AG20443 (cell line): ENCODE results near the gene PTPRA.
A peak's percentile ranks its signal among the peaks of the same experiment; 100 is the strongest.

ENCODE experiments used
- DNase-seq: peaks from one replicate; pipeline ENCODE4 v3.0.0; 2012; ENCODE audit warnings: low spot score, mixed read lengths

Gene PTPRA

DNA sequence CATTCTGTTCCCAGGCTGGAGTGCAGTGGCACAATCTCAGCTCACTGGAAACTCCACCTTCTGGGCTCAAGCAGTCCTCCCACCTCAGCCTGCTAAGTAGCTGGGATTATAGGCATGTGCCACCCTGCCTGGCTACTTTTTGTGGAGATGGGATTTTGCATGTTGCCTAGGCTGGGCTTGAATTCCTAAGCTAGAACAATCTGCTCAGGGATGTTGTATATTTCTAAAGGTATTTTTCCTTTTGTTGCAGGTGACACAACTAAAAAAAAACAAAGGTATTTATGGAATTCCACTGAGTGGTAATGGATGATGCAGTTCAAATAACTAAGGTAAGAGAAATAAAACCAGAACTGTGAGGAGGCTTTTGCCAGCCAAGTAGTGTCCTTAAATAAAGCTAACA, 49.7 kb downstream of the PTPRA start:
- no peak for DNase-seq

- DNase-seq = no peak
These were observed 57.3 kb downstream of the PTPRA start for GRCh38 chr20:2930538-2930937.

DNA sequence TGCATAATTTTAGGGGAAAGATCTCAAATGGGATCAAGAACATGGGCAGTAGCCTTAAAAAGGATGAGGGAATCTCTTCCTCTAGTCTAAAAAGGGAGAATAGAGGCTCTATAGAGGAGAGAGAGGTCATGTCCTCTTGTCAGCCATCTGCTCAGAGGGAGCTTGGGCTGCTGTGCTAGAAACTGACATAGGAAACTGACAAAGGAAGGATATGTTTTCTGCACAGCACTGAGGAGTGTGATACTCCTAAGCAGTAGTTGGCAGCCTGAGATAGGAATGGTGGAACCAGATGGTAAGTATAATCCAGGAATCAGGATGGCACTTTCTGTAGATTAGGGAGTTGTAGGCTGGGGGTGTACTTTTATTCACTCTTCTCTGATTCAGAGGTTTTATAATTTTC, 59.2 kb downstream of the PTPRA start:
- no peak for DNase-seq

GRCh38 chr20:2937902-2938301, 64.6 kb downstream of the PTPRA start:
- no peak for DNase-seq

DNA sequence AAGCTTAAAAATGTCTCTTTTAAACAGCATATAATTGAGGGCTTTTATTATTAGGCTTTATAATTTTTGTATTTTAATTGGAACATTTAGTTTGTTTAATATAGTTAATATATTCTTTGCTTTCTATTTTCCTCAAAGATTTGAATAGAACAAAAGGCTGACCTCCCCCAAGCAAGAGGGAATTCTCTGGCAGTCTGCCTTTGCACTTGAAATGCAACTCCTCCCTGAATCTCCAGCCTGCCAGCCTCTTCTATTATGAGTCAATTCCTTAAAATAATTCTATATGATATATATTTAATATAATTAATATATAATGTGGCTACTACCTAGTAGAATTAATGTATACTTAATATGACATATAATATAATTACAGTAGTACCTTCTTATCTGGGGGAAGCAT, 69.2 kb downstream of the PTPRA start:
- DNase-seq = no peak

- DNase-seq = no peak
These were observed 74.0 kb downstream of the PTPRA start for GRCh38 chr20:2946988-2947961.

- DNase-seq = no peak
These were observed 75.7 kb downstream of the PTPRA start for GRCh38 chr20:2948968-2949367.

GRCh38 chr20:2952766-2953165, 79.5 kb downstream of the PTPRA start:
- no peak for DNase-seq

DNA sequence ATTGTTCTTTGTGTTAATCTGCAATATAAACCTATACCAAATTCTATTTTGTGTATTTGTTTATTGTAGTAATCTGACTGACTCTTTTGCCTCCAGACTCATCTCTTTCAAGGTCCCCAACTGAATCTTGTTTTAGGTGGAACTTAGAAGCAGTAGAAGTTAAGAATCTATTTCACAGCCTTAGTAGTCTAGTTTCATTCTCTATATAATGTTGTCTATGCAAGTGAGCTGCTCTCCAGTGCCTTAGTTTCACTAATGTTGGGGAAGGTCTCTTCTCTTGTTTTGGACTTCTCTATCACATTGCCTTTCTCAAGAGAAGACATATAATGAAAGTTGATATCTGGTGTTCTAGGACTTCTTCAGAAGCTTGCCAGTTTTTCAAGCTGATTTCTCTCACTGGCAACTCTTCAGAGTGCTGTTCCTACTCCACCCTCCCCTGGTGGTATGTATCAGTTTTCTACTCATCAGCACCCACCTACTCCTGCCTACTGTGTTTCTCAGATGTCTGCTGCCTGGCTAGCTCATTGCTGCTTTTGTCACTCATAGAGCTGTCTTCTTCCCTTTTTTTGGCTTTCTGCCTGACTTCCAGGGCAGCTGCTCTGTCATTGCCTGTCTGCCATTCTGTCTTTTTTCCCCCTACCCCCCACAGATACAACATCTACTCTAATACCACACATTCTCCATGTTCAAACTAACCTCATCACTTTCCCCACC, 82.1 kb downstream of the PTPRA start:
- DNase-seq = no peak

GRCh38 chr20:2956480-2956879, 83.2 kb downstream of the PTPRA start:
- no peak for DNase-seq

GRCh38 chr20:2967841-2968240, 94.6 kb downstream of the PTPRA start:
- DNase-seq = no peak

DNA sequence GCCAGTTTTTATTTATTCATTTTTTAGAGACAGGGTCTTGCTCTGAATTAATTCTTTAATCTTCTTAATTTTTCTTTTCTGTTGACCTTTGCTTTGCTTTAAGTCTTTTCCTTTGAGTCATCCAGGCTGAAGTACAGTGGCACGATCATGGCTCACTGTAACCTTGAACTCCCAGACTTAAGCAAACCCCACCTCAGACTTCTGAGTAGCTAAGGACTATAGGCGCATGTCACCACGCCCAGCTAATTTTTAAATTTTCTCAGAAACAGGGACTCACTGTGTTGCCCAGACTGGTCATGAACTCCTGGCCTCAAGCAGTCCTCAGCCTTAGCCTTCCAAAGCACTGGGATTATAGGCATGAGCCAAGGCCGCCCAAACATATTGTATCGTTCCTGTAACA, 98.8 kb downstream of the PTPRA start:
- no peak for DNase-seq

DNA sequence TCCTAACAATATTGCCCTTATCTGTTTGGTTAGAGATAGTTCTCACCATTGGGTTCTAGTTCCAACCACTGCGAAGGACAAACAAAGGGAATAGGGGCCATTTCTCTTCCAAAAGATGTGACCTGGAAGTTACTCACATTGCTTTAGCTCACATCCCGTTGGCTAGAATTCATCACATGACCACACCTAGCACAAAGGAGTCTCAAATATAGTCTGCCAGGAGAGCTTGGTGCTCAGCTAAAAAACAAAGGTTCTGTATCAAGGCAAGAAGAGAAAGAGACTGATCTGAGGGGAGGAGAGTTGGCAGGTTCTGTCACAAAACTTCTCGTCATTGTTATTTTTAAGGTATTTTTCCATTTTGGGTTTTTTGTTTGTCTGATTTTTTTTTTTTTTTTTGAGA, 100.3 kb downstream of the PTPRA start:
- no peak for DNase-seq

- no peak for DNase-seq
These were observed 105.2 kb downstream of the PTPRA start for GRCh38 chr20:2978519-2978918.

DNA sequence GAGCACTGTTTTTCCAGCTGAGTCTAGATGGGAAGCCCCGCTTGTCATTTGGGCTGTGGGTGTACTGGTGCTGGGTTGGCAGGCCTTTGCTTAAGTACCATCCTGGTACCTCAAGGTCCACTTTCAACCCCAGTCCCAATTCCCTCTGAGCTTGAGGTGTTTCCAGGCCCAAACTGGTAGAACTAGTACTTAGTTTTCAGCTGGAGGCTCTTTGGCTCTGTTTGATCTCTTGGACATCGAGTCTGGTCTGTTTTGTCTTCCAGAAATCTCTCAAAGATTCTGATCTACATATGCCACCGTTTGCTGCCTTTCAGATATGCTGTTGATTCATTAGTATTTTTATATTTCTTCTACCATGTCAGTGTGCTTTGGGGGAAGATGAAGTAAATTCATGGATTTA, 108.4 kb downstream of the PTPRA start:
- DNase-seq = no peak

DNA sequence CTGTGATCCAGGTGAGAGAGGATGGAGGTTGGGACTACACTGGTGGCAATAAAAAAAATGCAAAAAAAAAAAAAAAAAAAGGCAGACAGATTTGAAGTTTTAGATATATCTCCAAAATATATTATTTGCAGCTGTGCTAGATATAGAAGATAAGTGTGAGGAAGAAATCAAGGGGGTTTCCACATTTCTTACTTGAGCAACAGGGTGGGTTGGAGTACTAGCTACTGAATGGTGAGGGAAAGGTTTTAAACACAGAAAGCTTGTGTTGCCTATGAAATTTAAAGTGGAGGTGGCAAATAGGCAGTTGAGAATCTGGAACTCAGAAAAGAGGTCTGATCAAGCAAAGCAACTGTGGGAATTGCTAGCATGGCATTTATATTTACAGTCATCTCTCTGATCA, 110.2 kb downstream of the PTPRA start:
- DNase-seq = no peak

GRCh38 chr20:2984028-2984501, 110.8 kb downstream of the PTPRA start:
- no peak for DNase-seq

- peak; percentile 74 for DNase-seq
These were observed 111.8 kb downstream of the PTPRA start for GRCh38 chr20:2984956-2985661.

GRCh38 chr20:2986466-2986865, 113.2 kb downstream of the PTPRA start:
- DNase-seq = peak; percentile 76

GRCh38 chr20:2987861-2988260, 114.6 kb downstream of the PTPRA start:
- no peak for DNase-seq

DNA sequence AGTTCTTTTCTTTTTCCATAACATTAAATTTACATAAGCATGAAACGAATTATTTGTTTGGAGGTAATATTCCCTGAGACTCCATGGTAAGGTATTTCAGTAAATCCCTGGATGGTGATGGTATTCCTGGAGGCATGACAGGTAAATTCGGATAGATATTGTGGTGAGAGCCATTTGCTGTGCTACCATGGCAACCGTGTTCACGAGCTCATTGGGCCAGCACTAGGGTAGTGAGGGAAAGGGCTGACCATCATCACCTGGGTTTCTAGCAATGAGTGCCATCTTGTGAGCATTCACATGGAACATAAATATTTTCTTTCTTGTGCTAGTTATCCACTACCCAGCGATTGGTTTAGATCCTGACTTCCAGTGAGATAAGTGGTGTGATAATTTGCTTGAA, 118.3 kb downstream of the PTPRA start:
- no peak for DNase-seq

DNA sequence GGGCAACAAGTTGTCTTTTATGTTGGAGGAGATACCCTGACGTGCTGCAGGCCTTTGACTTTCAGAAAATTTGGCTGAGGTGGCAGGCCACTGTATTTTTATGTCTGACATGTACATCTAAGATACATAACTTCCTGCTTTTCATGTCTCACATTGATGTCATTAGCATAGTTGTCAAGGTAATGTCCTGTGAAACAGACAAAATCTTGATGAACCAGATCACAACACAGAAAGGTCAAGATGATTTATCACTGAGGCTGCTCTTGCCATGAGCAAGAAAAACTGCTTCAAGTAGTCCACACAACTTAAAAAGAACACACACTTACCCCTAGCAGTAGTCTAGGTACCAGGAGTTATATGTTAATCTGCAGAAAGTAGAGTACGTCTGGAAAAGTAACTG, 120.0 kb downstream of the PTPRA start:
- DNase-seq = no peak

- no peak for DNase-seq
These were observed 122.5 kb downstream of the PTPRA start for GRCh38 chr20:2995796-2996195.
